Measurements from ENCODE around the gene TRANK1.
A peak's percentile ranks its signal among the peaks of the same experiment; 100 is the strongest.

The TRANK1 gene

DNA sequence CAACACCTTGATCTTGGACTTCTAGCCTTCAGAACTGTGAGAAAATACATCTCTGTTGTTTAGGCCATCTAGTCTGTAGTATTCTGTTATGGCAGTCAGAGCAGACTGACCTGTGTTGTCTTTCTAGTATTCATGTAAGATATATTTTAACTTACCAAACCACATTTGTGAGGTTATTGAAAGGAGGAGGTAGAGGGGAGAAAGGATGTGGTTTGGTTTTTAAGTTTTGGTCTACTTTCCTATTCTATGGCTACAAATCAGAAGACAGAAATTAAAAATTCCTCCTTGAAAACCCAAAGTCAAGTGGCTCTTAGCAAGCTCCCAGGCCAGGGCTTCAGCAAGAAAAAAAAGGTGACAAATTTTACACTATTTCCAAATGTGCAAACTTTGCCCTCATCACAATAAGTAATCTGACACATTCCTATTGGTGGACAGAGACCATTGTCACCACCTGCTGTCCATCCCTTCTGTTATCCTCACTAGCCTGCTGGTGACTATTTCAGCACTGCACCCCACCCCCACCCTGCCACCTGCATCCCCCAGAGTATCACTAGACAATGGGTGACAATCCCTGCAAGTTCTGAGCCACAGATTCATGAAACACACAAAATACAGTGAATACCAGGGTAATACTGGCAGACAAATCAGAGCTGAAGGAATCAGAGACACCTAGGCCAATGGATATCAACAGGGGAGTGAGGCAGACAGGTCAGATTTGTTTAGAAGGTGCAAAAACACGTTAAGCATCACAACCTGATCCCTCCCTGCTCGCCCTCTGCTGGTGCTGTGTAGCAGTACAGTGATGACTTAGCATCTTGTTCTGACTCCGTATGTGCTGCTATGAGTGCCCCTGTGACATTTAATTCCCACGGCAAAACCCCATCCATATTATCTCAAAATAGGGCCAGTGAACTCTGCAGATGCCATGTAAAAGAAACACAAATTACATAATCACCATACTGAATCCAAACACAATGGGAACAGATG is 101.5 kb downstream of the TRANK1 start:
- no peaks in the 10 kb centered on the region for H3K4me1 ChIP-seq (ENCODE audit: control insufficient read depth, insufficient read depth, low read length)
- POLR2A ChIA-PET: no interaction called here
- peak; percentile 86; the same call in 1 of the 2 replicates for TF ChIP-seq TRIM28 (IDR thresholded peaks at IDR 0.05; ENCODE audit: borderline replicate concordance, low read length)
- TF ChIP-seq HOXC10 (CRISPR knock-in tag; IDR thresholded peaks at IDR 0.05): no peak
- H3K36me3 ChIP-seq (ENCODE audit: control insufficient read depth in 2 of 2, insufficient read depth in 1 of 2, low read length in 2 of 2): no peaks in the 10 kb centered on the region
- CTCF ChIA-PET: interaction anchor here (0.6 to 0.8 kb wide), 4 partner anchors 90 to 1573 kb away, joined by 3 to 4 read pairs (median 3); no protein-coding TSS in a partner anchor
- H3K4me3 ChIP-seq (ENCODE audit: low read depth, low read length): no peak overlapping the region
- H3K9me3 ChIP-seq (ENCODE audit: control insufficient read depth, insufficient read depth, low read depth, low read length): no peaks in the 10 kb centered on the region
- no peak overlapping the region for H3K27ac ChIP-seq (ENCODE audit: extremely low read depth, low read depth, low read length)

DNA sequence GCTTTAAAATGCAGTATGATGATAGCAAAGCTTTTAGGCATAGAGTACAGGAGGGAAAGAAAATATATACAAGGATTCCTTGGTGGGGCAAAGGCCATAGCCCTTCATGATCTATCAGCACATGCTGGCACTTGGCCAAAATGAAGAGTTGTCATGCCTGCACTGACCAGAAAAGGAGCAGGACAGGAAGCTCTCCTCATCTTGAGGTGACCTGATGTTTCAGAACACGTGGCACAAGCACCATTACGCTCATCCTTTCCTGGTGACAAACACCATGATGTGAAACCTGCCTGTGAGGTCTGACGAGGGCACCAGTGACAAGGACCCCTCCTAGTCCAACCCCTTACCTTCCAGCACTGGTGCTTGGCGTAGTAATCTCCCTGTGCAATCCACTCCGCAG is 102.6 kb downstream of the TRANK1 start:
- no peaks in the 10 kb centered on the region for H3K9me3 ChIP-seq (ENCODE audit: control insufficient read depth, insufficient read depth, low read depth, low read length)
- TF ChIP-seq ZNF596 (tag by site-specific recombination; IDR thresholded peaks at IDR 0.05): no peak
- TF ChIP-seq ZNF114 (tag by site-specific recombination; IDR thresholded peaks at IDR 0.05): no peak
- TF ChIP-seq ZNF175 (tag by site-specific recombination; IDR thresholded peaks at IDR 0.05): no peak
- no peak for TF ChIP-seq GLI4 (tag by site-specific recombination; IDR thresholded peaks at IDR 0.05)
- TF ChIP-seq ZNF555 (tag by site-specific recombination; conservative IDR thresholded peaks at IDR 0.05): no peak
- TF ChIP-seq ZNF354C (tag by site-specific recombination; IDR thresholded peaks at IDR 0.05; ENCODE audit: borderline replicate concordance, low read depth): no peak
- TF ChIP-seq ZNF404 (tag by site-specific recombination; IDR thresholded peaks at IDR 0.05): no peak
- TF ChIP-seq ZNF621 (tag by site-specific recombination; IDR thresholded peaks at IDR 0.05): no peak
- TF ChIP-seq, protein P1, sequence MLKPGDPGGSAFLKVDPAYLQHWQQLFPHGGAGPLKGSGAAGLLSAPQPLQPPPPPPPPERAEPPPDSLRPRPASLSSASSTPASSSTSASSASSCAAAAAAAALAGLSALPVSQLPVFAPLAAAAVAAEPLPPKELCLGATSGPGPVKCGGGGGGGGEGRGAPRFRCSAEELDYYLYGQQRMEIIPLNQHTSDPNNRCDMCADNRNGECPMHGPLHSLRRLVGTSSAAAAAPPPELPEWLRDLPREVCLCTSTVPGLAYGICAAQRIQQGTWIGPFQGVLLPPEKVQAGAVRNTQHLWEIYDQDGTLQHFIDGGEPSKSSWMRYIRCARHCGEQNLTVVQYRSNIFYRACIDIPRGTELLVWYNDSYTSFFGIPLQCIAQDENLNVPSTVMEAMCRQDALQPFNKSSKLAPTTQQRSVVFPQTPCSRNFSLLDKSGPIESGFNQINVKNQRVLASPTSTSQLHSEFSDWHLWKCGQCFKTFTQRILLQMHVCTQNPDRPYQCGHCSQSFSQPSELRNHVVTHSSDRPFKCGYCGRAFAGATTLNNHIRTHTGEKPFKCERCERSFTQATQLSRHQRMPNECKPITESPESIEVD (tag by site-specific recombination; IDR thresholded peaks at IDR 0.05): no peak
- CTCF ChIA-PET: no interaction called here
- POLR2A ChIA-PET: no interaction called here
- H3K27ac ChIP-seq (ENCODE audit: extremely low read depth, low read depth, low read length): no peak overlapping the region
- no peak overlapping the region for H3K4me3 ChIP-seq (ENCODE audit: low read depth, low read length)
- H3K4me1 ChIP-seq (ENCODE audit: control insufficient read depth, insufficient read depth, low read length): no peaks in the 10 kb centered on the region
- H3K36me3 ChIP-seq (ENCODE audit: control insufficient read depth in 2 of 2, insufficient read depth in 1 of 2, low read length in 2 of 2): no peaks in the 10 kb centered on the region

DNA sequence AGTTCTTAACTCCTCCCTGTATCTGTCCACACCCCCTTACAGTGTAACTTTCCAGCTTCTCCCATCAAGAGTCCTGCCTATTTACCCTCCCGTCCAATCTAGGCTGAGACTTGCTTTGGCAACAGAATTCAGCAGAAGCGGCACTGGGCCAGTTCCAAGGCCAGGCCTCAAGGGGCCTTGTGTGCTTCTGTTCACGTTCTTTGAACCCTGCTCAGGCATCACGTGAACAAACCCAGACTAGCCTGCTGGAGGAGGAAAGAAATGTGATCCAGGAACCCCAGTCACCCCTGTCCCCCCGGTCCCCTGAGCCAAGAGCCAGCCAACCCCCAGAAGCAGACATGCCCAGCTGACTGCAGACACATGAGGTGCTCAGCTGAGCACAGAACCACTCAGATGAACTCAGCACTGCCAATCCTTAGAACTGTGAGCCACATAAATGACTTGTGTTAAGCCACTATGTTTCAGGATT is 104.4 kb downstream of the TRANK1 start:
- ChIA-PET POLR2A (no interaction called here), CTCF (no interaction called here)
- Histone ChIP-seq H3K36me3 (ENCODE audit: control insufficient read depth in 2 of 2, insufficient read depth in 1 of 2, low read length in 2 of 2) (no peaks in the 10 kb centered on the region), H3K9me3 (ENCODE audit: control insufficient read depth, insufficient read depth, low read depth, low read length) (no peaks in the 10 kb centered on the region), H3K27ac (ENCODE audit: extremely low read depth, low read depth, low read length) (no peak overlapping the region), H3K4me1 (ENCODE audit: control insufficient read depth, insufficient read depth, low read length) (no peaks in the 10 kb centered on the region), H3K4me3 (ENCODE audit: low read depth, low read length) (no peak overlapping the region)
- TF ChIP-seq ZNF654 (tag by site-specific recombination; IDR thresholded peaks at IDR 0.05; ENCODE audit: low read depth) (no peak), HOXC10 (CRISPR knock-in tag; IDR thresholded peaks at IDR 0.05) (no peak), KLF9 (tag by site-specific recombination; IDR thresholded peaks at IDR 0.05; ENCODE audit: low read depth) (no peak), ZNF37A (tag by site-specific recombination; IDR thresholded peaks at IDR 0.05) (no peak), ZNF561 (tag by site-specific recombination; IDR thresholded peaks at IDR 0.05; ENCODE audit: borderline replicate concordance) (no peak), ZNF514 (tag by site-specific recombination; IDR thresholded peaks at IDR 0.05) (no peak), OSR2 (tag by site-specific recombination; IDR thresholded peaks at IDR 0.05) (no peak)
- TF ChIP-seq, protein P2, sequence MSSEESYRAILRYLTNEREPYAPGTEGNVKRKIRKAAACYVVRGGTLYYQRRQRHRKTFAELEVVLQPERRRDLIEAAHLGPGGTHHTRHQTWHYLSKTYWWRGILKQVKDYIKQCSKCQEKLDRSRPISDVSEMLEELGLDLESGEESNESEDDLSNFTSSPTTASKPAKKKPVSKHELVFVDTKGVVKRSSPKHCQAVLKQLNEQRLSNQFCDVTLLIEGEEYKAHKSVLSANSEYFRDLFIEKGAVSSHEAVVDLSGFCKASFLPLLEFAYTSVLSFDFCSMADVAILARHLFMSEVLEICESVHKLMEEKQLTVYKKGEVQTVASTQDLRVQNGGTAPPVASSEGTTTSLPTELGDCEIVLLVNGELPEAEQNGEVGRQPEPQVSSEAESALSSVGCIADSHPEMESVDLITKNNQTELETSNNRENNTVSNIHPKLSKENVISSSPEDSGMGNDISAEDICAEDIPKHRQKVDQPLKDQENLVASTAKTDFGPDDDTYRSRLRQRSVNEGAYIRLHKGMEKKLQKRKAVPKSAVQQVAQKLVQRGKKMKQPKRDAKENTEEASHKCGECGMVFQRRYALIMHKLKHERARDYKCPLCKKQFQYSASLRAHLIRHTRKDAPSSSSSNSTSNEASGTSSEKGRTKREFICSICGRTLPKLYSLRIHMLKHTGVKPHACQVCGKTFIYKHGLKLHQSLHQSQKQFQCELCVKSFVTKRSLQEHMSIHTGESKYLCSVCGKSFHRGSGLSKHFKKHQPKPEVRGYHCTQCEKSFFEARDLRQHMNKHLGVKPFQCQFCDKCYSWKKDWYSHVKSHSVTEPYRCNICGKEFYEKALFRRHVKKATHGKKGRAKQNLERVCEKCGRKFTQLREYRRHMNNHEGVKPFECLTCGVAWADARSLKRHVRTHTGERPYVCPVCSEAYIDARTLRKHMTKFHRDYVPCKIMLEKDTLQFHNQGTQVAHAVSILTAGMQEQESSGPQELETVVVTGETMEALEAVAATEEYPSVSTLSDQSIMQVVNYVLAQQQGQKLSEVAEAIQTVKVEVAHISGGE (tag by site-specific recombination; conservative IDR thresholded peaks at IDR 0.05; ENCODE audit: low read depth): no peak
- TF ChIP-seq, protein P3, sequence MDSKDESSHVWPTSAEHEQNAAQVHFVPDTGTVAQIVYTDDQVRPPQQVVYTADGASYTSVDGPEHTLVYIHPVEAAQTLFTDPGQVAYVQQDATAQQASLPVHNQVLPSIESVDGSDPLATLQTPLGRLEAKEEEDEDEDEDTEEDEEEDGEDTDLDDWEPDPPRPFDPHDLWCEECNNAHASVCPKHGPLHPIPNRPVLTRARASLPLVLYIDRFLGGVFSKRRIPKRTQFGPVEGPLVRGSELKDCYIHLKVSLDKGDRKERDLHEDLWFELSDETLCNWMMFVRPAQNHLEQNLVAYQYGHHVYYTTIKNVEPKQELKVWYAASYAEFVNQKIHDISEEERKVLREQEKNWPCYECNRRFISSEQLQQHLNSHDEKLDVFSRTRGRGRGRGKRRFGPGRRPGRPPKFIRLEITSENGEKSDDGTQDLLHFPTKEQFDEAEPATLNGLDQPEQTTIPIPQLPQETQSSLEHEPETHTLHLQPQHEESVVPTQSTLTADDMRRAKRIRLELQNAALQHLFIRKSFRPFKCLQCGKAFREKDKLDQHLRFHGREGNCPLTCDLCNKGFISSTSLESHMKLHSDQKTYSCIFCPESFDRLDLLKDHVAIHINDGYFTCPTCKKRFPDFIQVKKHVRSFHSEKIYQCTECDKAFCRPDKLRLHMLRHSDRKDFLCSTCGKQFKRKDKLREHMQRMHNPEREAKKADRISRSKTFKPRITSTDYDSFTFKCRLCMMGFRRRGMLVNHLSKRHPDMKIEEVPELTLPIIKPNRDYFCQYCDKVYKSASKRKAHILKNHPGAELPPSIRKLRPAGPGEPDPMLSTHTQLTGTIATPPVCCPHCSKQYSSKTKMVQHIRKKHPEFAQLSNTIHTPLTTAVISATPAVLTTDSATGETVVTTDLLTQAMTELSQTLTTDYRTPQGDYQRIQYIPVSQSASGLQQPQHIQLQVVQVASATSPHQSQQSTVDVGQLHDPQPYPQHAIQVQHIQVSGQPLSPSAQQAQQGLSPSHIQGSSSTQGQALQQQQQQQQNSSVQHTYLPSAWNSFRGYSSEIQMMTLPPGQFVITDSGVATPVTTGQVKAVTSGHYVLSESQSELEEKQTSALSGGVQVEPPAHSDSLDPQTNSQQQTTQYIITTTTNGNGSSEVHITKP (tag by site-specific recombination; IDR thresholded peaks at IDR 0.05): no peak
- TF ChIP-seq, protein P4, sequence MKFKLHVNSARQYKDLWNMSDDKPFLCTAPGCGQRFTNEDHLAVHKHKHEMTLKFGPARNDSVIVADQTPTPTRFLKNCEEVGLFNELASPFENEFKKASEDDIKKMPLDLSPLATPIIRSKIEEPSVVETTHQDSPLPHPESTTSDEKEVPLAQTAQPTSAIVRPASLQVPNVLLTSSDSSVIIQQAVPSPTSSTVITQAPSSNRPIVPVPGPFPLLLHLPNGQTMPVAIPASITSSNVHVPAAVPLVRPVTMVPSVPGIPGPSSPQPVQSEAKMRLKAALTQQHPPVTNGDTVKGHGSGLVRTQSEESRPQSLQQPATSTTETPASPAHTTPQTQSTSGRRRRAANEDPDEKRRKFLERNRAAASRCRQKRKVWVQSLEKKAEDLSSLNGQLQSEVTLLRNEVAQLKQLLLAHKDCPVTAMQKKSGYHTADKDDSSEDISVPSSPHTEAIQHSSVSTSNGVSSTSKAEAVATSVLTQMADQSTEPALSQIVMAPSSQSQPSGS (tag by site-specific recombination; IDR thresholded peaks at IDR 0.05; ENCODE audit: low read depth): no peak

Data from HEK293 (cell line).